SU-DHL-6 (cell line): Measurements from ENCODE around the gene TMEM109.

ENCODE experiments used
- CTCF ChIP-seq: fragments of 200-600 bp; sonication (generic); IDR thresholded peaks from one replicate; pipeline ENCODE4 v1.5.1; 2017; ENCODE audit warnings: antibody characterized with exemption, mild to moderate bottlenecking, low read length, moderate library complexity; ENCODE audit not compliant: insufficient read depth, poor library complexity, severe bottlenecking
- EZH2phosphoT487 ChIP-seq: fragments of 200-600 bp; sonication (generic), shearing (Covaris generic); conservative IDR thresholded peaks from 2 replicates; pipeline ENCODE4 v1.6.1; 2018; ENCODE audit warnings: mild to moderate bottlenecking, antibody characterized with exemption, low read length, moderate library complexity, mixed read lengths

GRCh38 chr11:60917267-60917666 lies 3.3 kb downstream of the TMEM109 start:
- TF ChIP-seq CTCF (no peak), EZH2phosphoT487 (no peak)
